MM.1S (cell line): ENCODE results near the gene ST6GALNAC6.

Source experiments
- DNase-seq: peaks from one replicate; pipeline ENCODE4 v3.0.0-alpha.2; 2015
- H2AFZ ChIP-seq: fragments of 300-600 bp; sonication (generic); 2 replicates; pipeline ENCODE4 v1.6.0; 2016; ENCODE audit warnings: antibody characterized with exemption, low read length
- H3F3A ChIP-seq: fragments of 300-600 bp; sonication (generic); 2 replicates; pipeline ENCODE4 v1.6.1; 2016; ENCODE audit warnings: mild to moderate bottlenecking, antibody characterized with exemption, low read length, moderate library complexity, mixed read lengths; ENCODE audit not compliant: insufficient read depth
- H3K27ac ChIP-seq: fragments of 300-600 bp; sonication (generic); 2 replicates; pipeline ENCODE4 v1.5.1; 2016; ENCODE audit warnings: mild to moderate bottlenecking, low read length
- H3K27me3 ChIP-seq: fragments of 300-600 bp; sonication (generic); replicated peaks from 2 replicates; pipeline ENCODE4 v1.6.0; 2016; ENCODE audit warnings: low read length; ENCODE audit not compliant: insufficient read depth
- H3K36me3 ChIP-seq: fragments of 300-600 bp; sonication (generic); replicated peaks from 2 replicates; pipeline ENCODE4 v1.6.1; 2016; ENCODE audit warnings: mild to moderate bottlenecking, low read length, mixed read lengths; ENCODE audit not compliant: insufficient read depth
- H3K4me1 ChIP-seq: fragments of 300-600 bp; sonication (generic); 2 replicates; pipeline ENCODE4 v1.6.1; 2016; ENCODE audit warnings: low read length, mixed read lengths
- H3K4me2 ChIP-seq: fragments of 300-600 bp; sonication (generic); 2 replicates; pipeline ENCODE4 v1.6.0; 2016; ENCODE audit warnings: low read depth, low read length
- H3K4me3 ChIP-seq: fragments of 300-600 bp; sonication (generic); 2 replicates; pipeline ENCODE4 v1.5.1; 2016; ENCODE audit warnings: low read length, mixed read lengths
- H3K79me2 ChIP-seq: fragments of 300-600 bp; sonication (generic); 2 replicates; pipeline ENCODE4 v1.6.1; 2016; ENCODE audit warnings: mixed run types, low read length, mixed read lengths
- H3K9ac ChIP-seq: fragments of 300-600 bp; sonication (generic); 2 replicates; pipeline ENCODE4 v1.6.1; 2016; ENCODE audit warnings: low read length, mixed read lengths
- H3K9me2 ChIP-seq: fragments of 300-600 bp; sonication (generic); replicated peaks from 2 replicates; pipeline ENCODE4 v1.6.1; 2016; ENCODE audit warnings: mild to moderate bottlenecking, low read length, mixed read lengths; ENCODE audit not compliant: insufficient read depth
- H3K9me3 ChIP-seq: fragments of 300-600 bp; sonication (generic); replicated peaks from 2 replicates; pipeline ENCODE4 v1.6.1; 2016; ENCODE audit warnings: mild to moderate bottlenecking, low read length, mixed read lengths; ENCODE audit not compliant: insufficient read depth
- H4K20me1 ChIP-seq: fragments of 300-600 bp; sonication (generic); 2 replicates; pipeline ENCODE4 v1.6.1; 2016; ENCODE audit warnings: mild to moderate bottlenecking, low read length, moderate library complexity, mixed read lengths; ENCODE audit not compliant: insufficient read depth
- CTCF ChIP-seq: fragments of 300-600 bp; sonication (generic); IDR thresholded peaks from 2 replicates; pipeline ENCODE4 v1.5.1; 2016; ENCODE audit warnings: antibody characterized with exemption, low read length, mixed read lengths
- EZH2 ChIP-seq: fragments of 300-600 bp; sonication (generic); optimal IDR thresholded peaks from 2 replicates; pipeline ENCODE3; 2017; ENCODE audit warnings: low read depth, mild to moderate bottlenecking, antibody characterized with exemption, low read length, mixed read lengths
- EZH2phosphoT487 ChIP-seq: fragments of 300-600 bp; sonication (generic); IDR thresholded peaks from 2 replicates; pipeline ENCODE4 v1.6.1; 2018; ENCODE audit warnings: antibody characterized with exemption, low read length

ST6GALNAC6 gene

GRCh38 chr9:127896395-127897192 is 2.8 kb downstream of the ST6GALNAC6 start:
- Histone ChIP-seq H3K27ac (no peak overlapping the region), H3K9me2 (no peaks in the 10 kb centered on the region), H3K9me3 (no peaks in the 10 kb centered on the region), H3F3A (0 out of 2 replicates have a peak, but pooled peaks cover 4% of the 10 kb centered on the region), H3K79me2 (no peaks in the 10 kb centered on the region), H4K20me1 (no peaks in the 10 kb centered on the region), H3K27me3 (no peaks in the 10 kb centered on the region), H2AFZ (no peak overlapping the region), H3K4me1 (no peaks in the 10 kb centered on the region; the same call in 1 of the 2 replicates), H3K36me3 (no peaks in the 10 kb centered on the region), H3K9ac (no peak overlapping the region), H3K4me3 (no peak overlapping the region), H3K4me2 (no peak overlapping the region)
- no peak for DNase-seq
- TF ChIP-seq EZH2phosphoT487 (no peak), EZH2 (no peak), CTCF (no peak)

GRCh38 chr9:127895811-127896210 is 3.6 kb downstream of the ST6GALNAC6 start:
- 0 out of 2 replicates have a peak, but pooled peaks cover 4% of the 10 kb centered on the region for H3F3A ChIP-seq
- no peaks in the 10 kb centered on the region for H3K9me3 ChIP-seq
- no peaks in the 10 kb centered on the region for H4K20me1 ChIP-seq
- no peak overlapping the region for H3K4me2 ChIP-seq
- H3K27ac ChIP-seq = no peak overlapping the region
- no peak for TF ChIP-seq CTCF
- no peak for TF ChIP-seq EZH2phosphoT487
- no peak for TF ChIP-seq EZH2
- no peak overlapping the region for H3K9ac ChIP-seq
- no peak overlapping the region for H3K4me3 ChIP-seq
- no peaks in the 10 kb centered on the region; the same call in 1 of the 2 replicates for H3K4me1 ChIP-seq
- no peaks in the 10 kb centered on the region for H3K79me2 ChIP-seq
- no peaks in the 10 kb centered on the region for H3K36me3 ChIP-seq
- DNase-seq = no peak
- no peaks in the 10 kb centered on the region for H3K9me2 ChIP-seq
- H2AFZ ChIP-seq = no peak overlapping the region
- H3K27me3 ChIP-seq = no peaks in the 10 kb centered on the region

- H3K9ac ChIP-seq = no peak overlapping the region
- no peaks in the 10 kb centered on the region for H3K27me3 ChIP-seq
- TF ChIP-seq EZH2 (no peak), EZH2phosphoT487 (no peak), CTCF (no peak)
- no peak overlapping the region for H3K27ac ChIP-seq
- H3K79me2 ChIP-seq = no peaks in the 10 kb centered on the region
- no peaks in the 10 kb centered on the region for H3K4me1 ChIP-seq
- H3K9me2 ChIP-seq = no peaks in the 10 kb centered on the region
- no peak overlapping the region for H3K4me3 ChIP-seq
- H2AFZ ChIP-seq = no peak overlapping the region
- no peak for DNase-seq
- no peak overlapping the region for H3K4me2 ChIP-seq
- H3K36me3 ChIP-seq = no peaks in the 10 kb centered on the region
- 0 out of 2 replicates have a peak, but pooled peaks cover under 1% of the 10 kb centered on the region for H3F3A ChIP-seq
- no peaks in the 10 kb centered on the region for H3K9me3 ChIP-seq
- no peaks in the 10 kb centered on the region for H4K20me1 ChIP-seq
These were observed 6.0 kb downstream of the ST6GALNAC6 start for GRCh38 chr9:127893392-127893791.
